GM04504 (cell line): ENCODE measurements around the gene STAMBP.
A peak's percentile ranks its signal among the peaks of the same experiment; 100 is the strongest.
"Not testable (repeated sequence)": the region's sequence is repeated elsewhere in the genome, so short reads cannot be mapped to it uniquely, and the experiment has no call there.

Experiments
- DNase-seq: peaks from one replicate; pipeline ENCODE4 v3.0.0-alpha.2; 2012; ENCODE audit warnings: low read depth

STAMBP gene

GRCh38 chr2:73837847-73838585 lies 9.3 kb downstream of the STAMBP start:
- DNase-seq: no peak

GRCh38 chr2:73838889-73839534 lies 10.3 kb downstream of the STAMBP start:
- DNase-seq: no peak

- DNase-seq: no peak
These were observed 11.1 kb downstream of the STAMBP start for GRCh38 chr2:73839653-73840411.

- DNase-seq: no peak
These were observed 13.4 kb downstream of the STAMBP start for GRCh38 chr2:73841912-73842738.

- DNase-seq: no peak
These were observed 13.9 kb downstream of the STAMBP start for GRCh38 chr2:73842739-73843019.

GRCh38 chr2:73844087-73844486 lies 15.3 kb downstream of the STAMBP start:
- no peak for DNase-seq

- DNase-seq: no peak
These were observed 21.2 kb downstream of the STAMBP start for GRCh38 chr2:73850009-73850408.

GRCh38 chr2:73851274-73851673 lies 22.5 kb downstream of the STAMBP start:
- DNase-seq: no peak

- peak; percentile 32 for DNase-seq
These were observed 23.3 kb downstream of the STAMBP start for GRCh38 chr2:73852020-73852419.

GRCh38 chr2:73855526-73855925 lies 26.8 kb downstream of the STAMBP start:
- no peak for DNase-seq

- DNase-seq: peak; percentile 64
These were observed 27.5 kb downstream of the STAMBP start for GRCh38 chr2:73856214-73856613.

GRCh38 chr2:73859721-73860586 lies 31.2 kb downstream of the STAMBP start:
- peak; percentile 43 for DNase-seq

GRCh38 chr2:73862987-73863386 lies 34.2 kb downstream of the STAMBP start:
- DNase-seq: no peak

GRCh38 chr2:73868204-73868978 lies 39.6 kb downstream of the STAMBP start:
- DNase-seq: no peak

- peak; percentile 42 for DNase-seq
These were observed 41.3 kb downstream of the STAMBP start for GRCh38 chr2:73870084-73870483.

GRCh38 chr2:73877071-73877802 lies 48.5 kb downstream of the STAMBP start:
- DNase-seq: no peak

GRCh38 chr2:73877984-73878383 lies 49.2 kb downstream of the STAMBP start:
- not testable (repeated sequence) for DNase-seq

- no peak for DNase-seq
These were observed 56.6 kb downstream of the STAMBP start for GRCh38 chr2:73885406-73885805.

- no peak for DNase-seq
These were observed 57.6 kb downstream of the STAMBP start for GRCh38 chr2:73886357-73886756.
